GM23338 (cell line): Measurements from ENCODE around the gene ARSI. TPM values are rescaled to one million over a fixed set of nuclear protein-coding genes. Genes with fewer than 3 reads are reported as not detected.

Experiments
- ATAC-seq: fragments of 200-7000 bp; cut with Tn5 transposase; 3 replicates; pipeline ENCODE4 v1.9.1; 2020
- DNase-seq: peaks from one replicate; pipeline ENCODE4 v3.0.0-alpha.2; 2015; ENCODE audit warnings: low spot score
- H2AFZ ChIP-seq: fragments of 200-600 bp; sonication (generic); 2 replicates; pipeline ENCODE4 v1.8.0; 2016; ENCODE audit warnings: antibody characterized with exemption, mild to moderate bottlenecking, moderate library complexity
- H3F3A ChIP-seq: fragments of 200-600 bp; sonication (generic); replicated peaks from 2 replicates; pipeline ENCODE4 v1.8.0; 2017; ENCODE audit warnings: antibody characterized with exemption, mixed run types, low read depth
- H3K27ac ChIP-seq: fragments of 200-600 bp; sonication (generic); 2 replicates; pipeline ENCODE4 v1.6.1; 2016; ENCODE audit warnings: low read depth
- H3K27me3 ChIP-seq: fragments of 200-600 bp; sonication (generic); 2 replicates; pipeline ENCODE4 v1.8.0; 2016; ENCODE audit warnings: mild to moderate bottlenecking, mixed run types, moderate library complexity; ENCODE audit not compliant: insufficient read depth
- H3K36me3 ChIP-seq: fragments of 200-600 bp; sonication (generic); 2 replicates; pipeline ENCODE4 v1.8.0; 2016; ENCODE audit warnings: mild to moderate bottlenecking; ENCODE audit not compliant: insufficient read depth
- H3K4me1 ChIP-seq: fragments of 200-600 bp; sonication (generic); 2 replicates; pipeline ENCODE4 v1.8.0; 2016; ENCODE audit warnings: mild to moderate bottlenecking, moderate library complexity; ENCODE audit not compliant: insufficient read depth
- H3K4me2 ChIP-seq: fragments of 200-600 bp; sonication (generic); 2 replicates; pipeline ENCODE4 v1.7.1; 2017; ENCODE audit warnings: mixed run types
- H3K4me3 ChIP-seq: fragments of 200-600 bp; sonication (generic); 2 replicates; pipeline ENCODE4 v1.6.1; 2016; ENCODE audit warnings: mixed run types
- H3K79me2 ChIP-seq: fragments of 200-600 bp; sonication (generic); replicated peaks from 2 replicates; pipeline ENCODE4 v1.8.0; 2017; ENCODE audit warnings: mild to moderate bottlenecking; ENCODE audit not compliant: insufficient read depth
- H3K9me2 ChIP-seq: fragments of 200-600 bp; sonication (generic); 2 replicates; pipeline ENCODE4 v1.8.0; 2017; ENCODE audit not compliant: insufficient read depth
- H4K20me1 ChIP-seq: fragments of 200-600 bp; sonication (generic); replicated peaks from 2 replicates; pipeline ENCODE4 v1.8.0; 2017; ENCODE audit warnings: mild to moderate bottlenecking; ENCODE audit not compliant: insufficient read depth
- H3K27ac Mint-ChIP-seq: 2 replicates; pipeline ENCODE4 v1.8.0; 2020; ENCODE audit warnings: inconsistent platforms, mild to moderate bottlenecking, moderate library complexity, mixed read lengths
- H3K27me3 Mint-ChIP-seq: 3 replicates; pipeline ENCODE4 v1.8.0; 2022; ENCODE audit warnings: low read depth, mild to moderate bottlenecking, moderate library complexity, mixed read lengths, inconsistent platforms; ENCODE audit not compliant: insufficient read depth, poor library complexity
- H3K36me3 Mint-ChIP-seq: 3 replicates; pipeline ENCODE4 v1.8.0; 2021; ENCODE audit warnings: low read depth, mild to moderate bottlenecking, inconsistent platforms, moderate library complexity, mixed read lengths
- H3K4me1 Mint-ChIP-seq: 3 replicates; pipeline ENCODE4 v1.8.0; 2020; ENCODE audit warnings: mild to moderate bottlenecking, inconsistent platforms, mixed read lengths
- H3K4me3 Mint-ChIP-seq: 3 replicates; pipeline ENCODE4 v1.8.0; 2021; ENCODE audit warnings: moderate library complexity, mild to moderate bottlenecking, inconsistent platforms, mixed read lengths
- H3K9me3 Mint-ChIP-seq: 3 replicates; pipeline ENCODE4 v1.8.0; 2020; ENCODE audit warnings: moderate library complexity, mild to moderate bottlenecking, inconsistent platforms, mixed read lengths
- CREB1 ChIP-seq: fragments of 250-450 bp; sonication (Bioruptor Pico); IDR thresholded peaks from 2 replicates; pipeline ENCODE4 v1.5.0; 2020; ENCODE audit warnings: low read depth, mild to moderate bottlenecking, moderate library complexity
- CTCF ChIP-seq, 2 experiments: fragments of 200-600 bp in 1 of 2; sonication (generic) in 1 of 2; conservative IDR thresholded peaks; 2 replicates each; pipeline versions ENCODE4 v1.5.1 to v1.6.1; 2016 to 2017; ENCODE audit warnings: antibody characterized with exemption in 2 of 2, low read depth in 2 of 2, mild to moderate bottlenecking in 2 of 2, moderate library complexity in 1 of 2
- ETS1 ChIP-seq: IDR thresholded peaks from 2 replicates; pipeline ENCODE4 v1.6.1; 2016; ENCODE audit warnings: antibody characterized with exemption
- EZH2 ChIP-seq: fragments of 200-600 bp; sonication (generic); IDR thresholded peaks from one replicate; pipeline ENCODE4 v1.8.0; 2017; ENCODE audit warnings: antibody characterized with exemption, mild to moderate bottlenecking, low read depth; ENCODE audit not compliant: unreplicated experiment
- EZH2phosphoT487 ChIP-seq: fragments of 200-600 bp; sonication (generic); IDR thresholded peaks from one replicate; pipeline ENCODE4 v1.8.1; 2018; ENCODE audit warnings: antibody characterized with exemption; ENCODE audit not compliant: unreplicated experiment
- JUNB ChIP-seq: IDR thresholded peaks from one replicate; pipeline ENCODE4 v1.6.1; 2016; ENCODE audit warnings: antibody characterized with exemption; ENCODE audit not compliant: unreplicated experiment
- POLR2AphosphoS5 ChIP-seq: IDR thresholded peaks from 2 replicates; pipeline ENCODE4 v1.6.1; 2016; ENCODE audit warnings: antibody characterized with exemption, low read depth
- REST ChIP-seq: IDR thresholded peaks from one replicate; pipeline ENCODE4 v1.6.1; 2018; ENCODE audit warnings: antibody characterized with exemption; ENCODE audit not compliant: unreplicated experiment
- STAT1 ChIP-seq: IDR thresholded peaks from one replicate; pipeline ENCODE4 v1.6.1; 2016; ENCODE audit warnings: antibody characterized with exemption; ENCODE audit not compliant: unreplicated experiment
- ZNF114 ChIP-seq: fragments of 250-450 bp; sonication (Bioruptor Pico); IDR thresholded peaks from 2 replicates; pipeline ENCODE4 v1.5.0; 2020; ENCODE audit warnings: mild to moderate bottlenecking, moderate library complexity
- ZNF331 ChIP-seq: fragments of 250-450 bp; sonication (Bioruptor Pico); IDR thresholded peaks from 2 replicates; pipeline ENCODE4 v1.5.0; 2020; ENCODE audit warnings: low read depth, mild to moderate bottlenecking, moderate library complexity
- ZNF462 ChIP-seq: fragments of 250-450 bp; sonication (Bioruptor Pico); IDR thresholded peaks from 2 replicates; pipeline ENCODE4 v1.5.0; 2020; ENCODE audit warnings: mild to moderate bottlenecking, moderate library complexity
- polyA plus RNA-seq: library from polyadenylated mRNA; unstranded; fragments of >200 nt; fragmentation: Nextera tagmentation; extraction: Ambion mirVana; gene quantifications from 2 replicates; pipeline ENCODE4 v1.2.1, GENCODE V29; 2016
- total RNA-seq: library from RNA; depleted of rRNA; stranded (reverse); fragments of >200 nt; shearing (Covaris generic); gene quantifications from 2 replicates; pipeline ENCODE4 v1.2.3, GENCODE V29; 2014

Gene ARSI
- total and polyA plus RNA-seq, 2 experiments from 2014 or later: 0.99 to 6.9 TPM

- Mint-ChIP-seq H3K9me3 (no peaks in the 10 kb centered on the region), H3K27me3 (peaks cover 10% of the 10 kb centered on the region), H3K27ac (no peak overlapping the region), H3K4me1 (peaks cover 14% of the 10 kb centered on the region), H3K36me3 (no peaks in the 10 kb centered on the region), H3K4me3 (no peak overlapping the region)
- no peaks in the 10 kb centered on the region for H3K27me3 ChIP-seq
- H3K4me2 ChIP-seq: no peak overlapping the region
- no peak overlapping the region for H3K4me3 ChIP-seq
- no peaks in the 10 kb centered on the region for H3K9me2 ChIP-seq
- TF ChIP-seq ETS1 (no peak), REST (no peak), ZNF331 (CRISPR knock-in tag) (no peak), POLR2AphosphoS5 (no peak), ZNF462 (CRISPR knock-in tag) (no peak), EZH2phosphoT487 (no peak), CREB1 (CRISPR knock-in tag) (no peak), CTCF (conservative IDR thresholded peaks at IDR 0.05; ENCODE audit: low read depth in 2 of 2) (no peak), JUNB (no peak), STAT1 (no peak), EZH2 (no peak), ZNF114 (CRISPR knock-in tag) (no peak)
- H4K20me1 ChIP-seq: no peaks in the 10 kb centered on the region
- H3K36me3 ChIP-seq: no peaks in the 10 kb centered on the region
- ATAC-seq (no peak), DNase-seq (no peak)
- no peaks in the 10 kb centered on the region for H3K4me1 ChIP-seq
- no peak overlapping the region for H2AFZ ChIP-seq
- H3K79me2 ChIP-seq: no peaks in the 10 kb centered on the region
- H3K27ac ChIP-seq: no peak overlapping the region
- H3F3A ChIP-seq: no peaks in the 10 kb centered on the region
These were observed 11.4 kb upstream of the ARSI start for GRCh38 chr5:150313921-150314716.
